GM19438 (cell line): ENCODE data around the gene SVEP1.
"Not testable (repeated sequence)": the region's sequence is repeated elsewhere in the genome, so short reads cannot be mapped to it uniquely, and the experiment has no call there.

Experiments used
- ATAC-seq: cut with Tn5 transposase; IDR thresholded peaks from one replicate; pipeline ENCODE4 v1.9.1; 2021; ENCODE audit warnings: low read depth; ENCODE audit not compliant: unreplicated experiment

SVEP1 gene

GRCh38 chr9:110389148-110389750 lies 190.3 kb downstream of the SVEP1 start:
- ATAC-seq, result no peak

GRCh38 chr9:110383491-110383890 lies 196.1 kb downstream of the SVEP1 start:
- ATAC-seq, result no peak

- ATAC-seq, result no peak
Measured at GRCh38 chr9:110382731-110383130, 196.8 kb downstream of the SVEP1 start.

- ATAC-seq, result no peak
Measured at GRCh38 chr9:110371411-110372007, 208.0 kb downstream of the SVEP1 start.

DNA sequence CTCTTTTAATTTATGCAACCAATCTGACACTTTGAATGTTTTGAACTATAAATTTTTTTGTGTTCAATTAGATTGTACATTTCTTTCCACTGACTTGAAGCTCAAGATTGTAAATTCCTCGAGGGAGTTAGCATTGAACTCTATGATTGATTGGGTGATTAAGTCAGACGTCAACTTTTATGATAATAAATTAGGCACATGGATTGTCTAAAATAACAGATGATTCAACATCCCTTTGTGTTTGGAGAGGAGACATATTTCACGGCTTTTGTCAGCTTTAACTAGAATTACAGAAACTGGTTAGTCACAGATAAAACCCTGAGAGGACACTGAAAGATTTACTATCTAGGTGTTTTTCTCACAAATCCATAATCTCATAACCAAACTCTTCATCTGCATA lies 209.2 kb downstream of the SVEP1 start:
- ATAC-seq, result no peak

DNA sequence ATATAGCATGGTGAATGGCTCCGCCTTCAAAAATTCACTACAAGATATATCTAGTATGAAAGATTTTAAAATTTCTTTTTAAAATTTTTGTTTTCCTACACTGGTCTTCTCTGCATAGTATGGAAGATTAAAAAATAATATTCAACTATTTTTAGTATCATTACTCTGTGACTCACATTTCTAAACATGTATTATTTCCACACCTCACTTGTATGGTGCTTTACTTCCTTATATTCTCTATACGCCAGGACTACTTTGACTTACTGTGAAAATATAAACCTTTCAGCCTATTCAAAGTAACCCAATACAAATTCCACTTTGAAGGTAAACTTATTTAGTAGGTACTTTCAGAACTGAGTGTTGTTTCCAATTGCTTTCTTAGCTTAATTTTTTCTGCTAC lies 215.1 kb downstream of the SVEP1 start:
- ATAC-seq, result no peak

GRCh38 chr9:110358992-110359391 lies 220.5 kb downstream of the SVEP1 start:
- not testable (repeated sequence) for ATAC-seq

DNA sequence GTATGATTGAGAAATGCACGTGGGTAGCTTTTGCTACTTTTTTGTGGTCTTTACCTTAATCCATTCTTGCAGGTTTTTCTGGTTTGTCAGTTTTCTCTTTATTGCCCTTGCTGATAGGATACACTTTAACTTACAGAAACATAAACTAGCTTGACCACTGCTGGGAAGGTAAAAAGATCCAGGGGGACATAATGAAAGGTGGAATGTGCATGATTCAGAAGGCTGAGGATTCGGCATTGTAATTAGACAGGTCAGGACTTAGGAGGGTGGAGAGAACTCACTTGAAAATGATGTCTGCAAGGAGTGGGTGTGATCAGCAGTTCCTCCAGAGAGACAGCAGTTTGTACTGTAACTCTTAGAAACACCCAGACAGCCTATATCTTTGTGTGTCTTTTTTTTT lies 222.0 kb downstream of the SVEP1 start:
- ATAC-seq, result no peak

DNA sequence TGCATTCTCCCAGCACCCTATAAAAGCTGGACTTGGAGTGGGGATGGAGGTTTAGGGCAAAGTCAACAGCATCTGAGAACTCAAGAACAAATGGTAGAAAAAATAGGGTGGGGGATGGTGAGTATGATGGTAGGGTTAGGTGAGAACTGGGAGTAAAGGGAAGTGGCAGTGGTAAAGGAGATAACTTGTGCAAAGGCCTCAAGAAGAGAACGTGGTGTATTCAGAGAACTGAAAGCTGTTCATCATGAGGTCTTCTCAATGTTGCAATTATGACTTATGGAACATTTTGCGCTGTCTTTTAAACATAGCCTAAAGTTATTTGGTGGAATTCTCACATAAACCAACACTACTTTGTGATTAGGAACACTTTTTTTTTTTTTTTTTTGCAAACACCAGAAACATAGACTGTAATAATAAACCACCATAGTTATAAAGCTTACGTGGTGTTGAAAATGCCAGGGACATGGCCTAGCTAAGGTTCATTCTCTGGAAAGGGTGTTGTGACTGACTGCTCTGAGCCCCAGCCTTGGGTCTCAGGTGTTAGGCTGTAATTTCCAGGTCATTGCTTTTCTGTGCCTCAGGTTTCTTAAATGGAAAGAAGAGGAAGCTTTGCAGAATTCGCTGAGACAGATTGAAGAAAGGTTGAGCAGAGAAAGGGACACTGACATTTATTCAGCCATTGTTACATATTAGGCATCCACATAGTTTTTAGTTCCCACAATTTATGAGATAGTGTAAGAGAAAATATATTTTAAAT lies 222.7 kb downstream of the SVEP1 start:
- ATAC-seq, result no peak

DNA sequence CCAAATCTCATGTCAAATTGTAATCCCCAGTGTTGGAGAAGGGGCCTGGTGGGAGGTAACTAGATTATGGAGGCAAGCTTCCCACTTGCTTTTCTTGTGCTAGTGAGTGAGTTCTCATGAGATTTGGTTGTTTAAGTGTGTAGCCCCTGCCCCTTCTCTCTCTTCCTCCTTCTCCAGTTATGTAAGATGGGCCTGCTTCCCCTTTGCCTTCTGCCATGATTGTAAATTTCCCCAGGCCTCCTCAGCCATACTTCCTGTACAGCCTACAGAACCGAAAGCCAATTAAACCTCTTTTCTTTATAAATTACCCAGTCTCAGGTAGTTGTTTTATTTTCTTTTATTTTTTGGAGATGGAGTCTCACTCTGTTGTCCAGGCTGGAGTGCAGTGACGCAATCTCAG lies 223.6 kb downstream of the SVEP1 start:
- no peak for ATAC-seq

GRCh38 chr9:110351009-110351467 lies 228.5 kb downstream of the SVEP1 start:
- ATAC-seq, result no peak

DNA sequence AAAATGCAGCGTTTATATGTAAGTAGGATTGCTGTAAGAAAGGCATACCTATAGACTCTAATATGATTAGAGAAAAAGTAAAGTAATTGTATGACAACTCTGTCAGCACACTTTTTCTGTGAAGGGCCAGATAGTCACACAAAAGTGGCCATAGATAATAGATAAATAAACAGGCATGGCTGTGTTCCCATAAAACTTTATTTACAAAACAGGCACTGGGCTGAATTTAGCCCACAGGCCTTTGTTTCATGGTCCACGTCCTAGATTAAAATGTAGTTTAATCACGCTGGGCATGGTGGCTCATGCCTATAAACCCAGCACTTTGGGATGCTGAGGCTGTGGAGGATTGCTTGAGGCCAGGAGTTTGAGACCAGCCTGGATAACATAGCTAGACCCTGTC lies 233.2 kb downstream of the SVEP1 start:
- ATAC-seq, result no peak

GRCh38 chr9:110344821-110345220 lies 234.7 kb downstream of the SVEP1 start:
- no peak for ATAC-seq

DNA sequence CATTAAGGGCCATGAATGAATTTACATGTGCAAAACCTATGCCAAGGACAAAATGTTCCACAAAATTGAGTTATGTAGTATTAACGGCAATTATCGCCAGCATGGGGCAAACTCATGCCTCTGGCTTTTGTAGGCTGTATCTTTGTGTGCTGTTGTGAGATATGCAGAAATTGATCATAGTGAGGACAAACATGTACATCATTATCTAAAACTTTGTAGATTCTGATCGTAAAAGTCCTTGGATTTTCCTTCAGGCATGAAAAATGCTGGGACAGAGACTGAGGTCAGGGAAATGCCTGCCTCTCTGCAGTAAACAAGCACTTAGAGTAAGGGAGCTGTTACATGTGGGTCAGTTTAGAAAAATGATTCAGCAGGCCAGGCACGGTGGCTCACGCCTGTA lies 236.0 kb downstream of the SVEP1 start:
- no peak for ATAC-seq

- ATAC-seq, result no peak
Measured at GRCh38 chr9:110340306-110340705, 239.2 kb downstream of the SVEP1 start.

DNA sequence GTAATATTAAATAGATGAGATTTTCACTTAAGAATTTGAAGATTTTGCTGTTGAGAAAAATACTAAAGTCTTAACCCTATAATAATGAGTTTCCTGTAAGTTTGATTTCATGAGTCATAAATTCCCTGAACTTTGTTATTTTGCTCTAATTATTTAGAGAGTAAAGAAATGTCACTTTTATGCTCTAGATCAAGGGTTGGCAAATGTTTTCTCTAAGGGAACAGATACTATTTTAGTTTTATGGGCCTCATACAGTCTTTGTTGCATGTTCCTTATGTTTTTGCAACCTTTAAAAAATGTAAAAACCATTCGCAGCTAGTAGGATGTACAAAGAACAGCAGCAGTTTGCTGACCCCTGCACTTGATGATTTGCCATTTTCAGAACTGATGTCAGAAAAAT lies 241.4 kb downstream of the SVEP1 start:
- ATAC-seq, result no peak

DNA sequence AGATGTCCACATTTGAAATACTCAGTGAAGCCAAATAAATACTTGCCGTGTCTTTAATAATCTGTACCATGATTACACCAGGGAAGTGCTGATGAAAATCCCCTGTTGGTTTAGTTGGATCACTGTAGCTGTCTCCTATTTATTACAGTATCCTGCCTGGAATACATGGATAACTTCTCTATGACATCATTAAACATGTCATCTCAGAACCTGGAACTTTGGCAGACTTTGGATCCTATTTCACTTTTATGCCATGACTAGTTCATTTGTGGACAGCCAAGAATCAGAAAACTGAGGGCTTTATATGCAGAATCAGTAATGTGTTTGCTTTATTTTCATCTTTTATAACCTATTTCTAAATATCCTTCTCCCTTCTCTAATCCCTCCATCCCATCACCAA lies 241.8 kb downstream of the SVEP1 start, which contains the start of gene TXNDC8:
Gene TXNDC8 (minus strand): TSS at position 137 of the 400 bp plus-strand sequence.
- ATAC-seq, result no peak

DNA sequence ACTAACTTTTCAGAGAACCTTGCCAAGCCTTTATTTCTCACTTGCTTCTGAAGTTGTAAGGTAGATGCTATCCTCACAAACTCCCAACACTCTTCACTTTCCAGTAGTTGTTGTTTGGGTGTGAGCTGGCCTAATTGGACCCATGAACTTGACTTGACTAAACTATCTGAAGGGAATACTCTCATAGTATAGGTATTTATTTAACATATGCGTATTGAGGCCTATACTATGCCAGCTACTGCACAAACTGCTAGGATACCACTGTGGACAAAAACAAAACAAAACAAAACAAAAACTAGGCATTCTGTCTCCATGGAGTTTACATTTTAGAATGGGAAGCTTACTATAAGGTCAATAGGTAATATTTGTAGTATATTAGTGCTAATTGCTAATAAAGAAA lies 243.2 kb downstream of the SVEP1 start:
- ATAC-seq, result no peak

DNA sequence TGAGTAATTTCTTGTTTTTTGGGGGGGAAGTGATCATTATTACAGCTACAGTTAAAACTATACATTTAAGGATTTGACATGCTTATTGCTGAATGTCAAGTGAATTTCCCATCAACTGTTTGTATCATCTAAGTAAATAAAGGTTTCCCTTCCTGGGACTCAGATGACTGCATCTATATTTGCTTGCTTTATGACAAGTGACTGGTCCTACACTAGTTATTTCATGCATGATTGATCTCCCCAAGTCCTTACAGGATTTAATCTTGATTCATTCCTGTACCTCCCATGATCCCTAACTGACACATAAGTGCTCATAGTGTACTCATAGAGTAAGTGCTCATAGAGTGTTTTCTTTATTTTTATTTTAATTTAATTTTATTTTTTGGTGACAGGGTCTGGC lies 244.7 kb downstream of the SVEP1 start:
- no peak for ATAC-seq

GRCh38 chr9:110334183-110334582 lies 245.4 kb downstream of the SVEP1 start:
- peak; percentile 84 for ATAC-seq

- no peak for ATAC-seq
Measured at GRCh38 chr9:110332766-110333165, 246.8 kb downstream of the SVEP1 start.
